HG02678 (cell line): ENCODE measurements around the gene GSTM4.
A peak's percentile ranks its signal among the peaks of the same experiment; 100 is the strongest.
"Not testable (repeated sequence)": the region's sequence is repeated elsewhere in the genome, so short reads cannot be mapped to it uniquely, and the experiment has no call there.

Source experiments
- ATAC-seq: cut with Tn5 transposase; IDR thresholded peaks from one replicate; pipeline ENCODE4 v1.9.1; 2021; ENCODE audit warnings: mild to moderate bottlenecking, moderate library complexity; ENCODE audit not compliant: unreplicated experiment

Gene GSTM4

GRCh38 chr1:109637446-109637845, 18.5 kb upstream of the GSTM4 start:
- no peak for ATAC-seq

- ATAC-seq, result no peak
These were observed 16.6 kb upstream of the GSTM4 start for GRCh38 chr1:109639063-109639840.

DNA sequence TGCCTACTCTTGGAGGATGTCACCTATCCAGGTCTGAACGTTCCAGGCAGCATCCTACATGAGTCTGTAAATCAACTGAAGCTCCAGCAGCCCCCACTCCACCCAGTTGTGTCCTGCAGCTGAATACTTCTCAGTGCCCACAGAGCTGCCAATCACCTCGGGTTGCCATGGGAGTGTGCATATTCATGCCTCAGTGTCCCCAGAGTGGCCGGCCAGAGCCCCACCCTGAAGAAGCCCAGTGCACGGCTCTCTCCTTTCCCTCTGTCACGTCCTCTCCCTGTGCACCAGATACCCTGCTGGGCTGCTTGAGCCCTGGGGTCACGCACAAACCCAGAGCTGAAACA, 16.1 kb upstream of the GSTM4 start:
- ATAC-seq, result no peak

- ATAC-seq, result peak; percentile 63
These were observed 15.5 kb upstream of the GSTM4 start for GRCh38 chr1:109640285-109640865.

DNA sequence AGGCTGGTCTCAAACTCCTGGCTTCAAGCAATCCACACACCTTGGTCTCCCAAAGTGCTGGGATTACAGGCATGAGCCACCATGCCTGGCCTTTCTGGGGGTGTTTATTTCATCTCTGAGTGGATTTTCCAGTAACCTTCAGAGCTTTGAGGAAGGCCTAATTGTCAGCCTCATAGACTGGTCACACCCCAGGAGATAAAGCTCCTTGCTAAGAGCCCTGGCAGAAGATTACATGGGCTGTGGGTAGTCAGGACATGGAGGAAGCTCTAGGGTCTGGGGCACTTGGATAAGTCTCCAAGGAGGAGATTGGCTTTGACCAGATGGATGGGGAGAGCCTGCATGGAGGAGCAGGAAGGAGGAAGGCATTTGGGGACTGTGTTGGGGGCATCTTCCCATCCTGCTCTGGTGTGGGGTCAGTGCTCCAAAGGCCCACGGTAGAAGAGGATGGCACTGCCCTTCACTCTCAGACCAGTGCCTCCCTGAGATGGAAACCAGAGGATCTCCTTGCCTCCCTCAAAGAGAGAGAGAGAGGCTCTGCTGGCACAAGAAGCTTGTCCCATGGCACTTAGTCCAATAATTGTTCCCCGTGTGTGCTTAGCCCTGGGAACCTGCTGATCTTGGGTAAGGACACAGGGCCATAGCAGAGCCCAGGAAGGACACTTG, 14.7 kb upstream of the GSTM4 start:
- ATAC-seq, result no peak

DNA sequence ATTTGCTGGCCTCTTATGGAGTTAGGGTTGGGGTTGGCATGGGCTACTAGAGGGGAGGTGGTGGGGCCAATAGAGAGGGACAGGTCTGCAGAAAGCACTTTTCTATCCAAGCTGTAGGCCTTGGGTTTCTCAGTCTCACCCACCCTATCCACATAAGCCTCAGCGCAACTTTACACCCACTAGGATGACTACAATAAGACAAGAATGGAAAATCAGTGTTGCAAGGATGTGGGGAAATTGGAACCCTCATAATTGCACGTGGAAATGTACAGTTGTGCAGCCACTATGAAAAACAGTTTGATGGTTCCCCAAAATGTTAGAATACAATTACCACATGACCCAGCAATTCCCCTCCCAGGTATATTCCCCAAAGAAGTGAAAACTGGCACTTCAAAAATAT, 14.0 kb upstream of the GSTM4 start:
- no peak for ATAC-seq

DNA sequence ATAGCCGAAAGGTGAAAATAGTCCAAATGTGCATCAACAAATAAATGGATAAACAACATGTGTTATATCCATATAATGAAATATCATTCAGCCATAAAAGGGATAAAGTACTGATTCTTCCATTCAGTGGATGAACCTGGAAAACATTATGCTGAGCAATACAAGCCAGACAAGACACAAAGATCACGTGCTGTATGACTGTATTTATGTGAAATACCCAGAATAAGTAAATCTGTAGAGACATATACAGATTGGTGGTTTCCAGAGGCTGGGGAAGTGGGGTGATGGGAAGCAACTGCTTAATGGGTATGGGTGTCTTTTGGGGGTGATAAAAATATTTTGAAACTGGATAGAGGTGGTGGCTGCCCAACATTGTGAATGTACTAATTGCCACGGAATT, 13.3 kb upstream of the GSTM4 start:
- ATAC-seq, result no peak

GRCh38 chr1:109643385-109644230, 12.3 kb upstream of the GSTM4 start:
- ATAC-seq, result peak; percentile 86

GRCh38 chr1:109644670-109645069, 11.2 kb upstream of the GSTM4 start:
- ATAC-seq, result no peak

GRCh38 chr1:109649491-109649914, 6.4 kb upstream of the GSTM4 start:
- no peak for ATAC-seq

DNA sequence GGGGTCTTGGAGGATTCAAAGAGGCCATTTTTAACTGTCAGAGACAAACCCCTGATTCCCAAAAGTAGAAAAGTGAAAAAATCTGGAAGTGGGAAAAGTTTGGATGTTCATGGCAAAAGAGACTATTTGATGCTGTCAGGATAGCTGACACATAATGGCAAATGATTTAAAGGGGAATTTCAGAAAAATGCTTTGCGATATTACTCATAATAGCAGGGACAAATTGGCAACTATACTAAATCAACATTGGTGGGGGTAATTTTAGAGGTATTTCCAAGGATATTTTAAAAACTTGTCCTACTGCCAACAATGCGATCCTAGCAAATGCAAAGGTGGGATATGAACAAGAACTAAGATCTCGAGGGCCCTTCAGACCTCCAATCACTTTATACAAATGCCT, 5.3 kb upstream of the GSTM4 start:
- ATAC-seq, result no peak

DNA sequence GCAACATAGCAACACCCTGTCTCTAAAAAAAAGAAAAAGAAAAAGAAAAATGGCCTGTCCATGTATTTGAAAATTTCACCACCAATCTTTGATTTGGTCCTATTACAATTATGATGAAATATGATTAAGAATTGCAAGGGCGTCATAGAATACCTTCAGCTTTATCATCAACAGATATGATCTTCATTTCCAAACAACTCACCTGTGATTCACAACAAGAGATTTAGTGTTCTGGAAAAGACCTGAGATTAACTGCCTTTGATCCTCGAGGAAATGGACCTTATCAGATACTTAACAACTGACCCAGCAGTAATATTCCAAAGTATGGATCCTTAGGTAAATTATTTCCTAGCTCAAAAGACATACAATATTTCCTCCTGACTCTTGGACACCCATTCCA, 3.5 kb upstream of the GSTM4 start:
- no peak for ATAC-seq

GRCh38 chr1:109653306-109653705, 2.6 kb upstream of the GSTM4 start:
- no peak for ATAC-seq

GRCh38 chr1:109654519-109654918, 1.4 kb upstream of the GSTM4 start:
- ATAC-seq, result no peak

DNA sequence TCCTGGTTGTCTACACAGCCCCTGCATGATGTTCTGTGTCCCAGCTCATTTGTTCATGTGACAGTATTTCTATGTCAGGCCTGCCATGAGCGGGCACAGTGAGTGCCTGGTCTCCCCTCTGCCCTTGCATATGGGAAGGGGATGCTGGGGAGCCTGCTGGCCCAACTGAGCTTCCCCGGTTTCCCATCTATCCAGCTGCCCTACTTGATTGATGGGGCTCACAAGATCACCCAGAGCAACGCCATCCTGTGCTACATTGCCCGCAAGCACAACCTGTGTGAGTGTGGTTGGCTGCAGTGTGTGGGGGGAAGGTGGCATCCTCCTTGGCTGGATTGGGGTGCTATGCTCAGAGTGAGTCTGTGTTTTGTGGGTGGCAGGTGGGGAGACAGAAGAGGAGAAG, 1.5 kb downstream of the GSTM4 start:
- ATAC-seq, result no peak

DNA sequence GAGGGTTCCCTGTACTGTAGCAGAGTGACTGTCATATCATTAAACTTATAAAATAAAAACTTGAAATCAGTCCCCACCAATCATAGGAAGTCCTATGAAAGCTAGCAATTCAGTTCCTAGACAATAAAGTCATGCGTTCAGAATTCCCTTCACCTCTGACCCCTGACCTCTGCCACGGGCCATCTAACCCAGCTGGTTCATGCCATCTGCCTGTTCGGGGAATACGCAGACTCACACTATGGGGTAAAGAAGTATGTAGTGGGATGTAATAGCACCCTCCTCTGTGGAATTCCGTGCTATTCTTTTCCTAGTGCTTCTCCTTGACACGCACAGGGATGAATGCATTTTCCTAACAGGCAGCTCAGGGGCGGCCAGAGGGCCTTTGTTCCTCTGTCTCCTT, 2.1 kb downstream of the GSTM4 start:
- ATAC-seq, result no peak

DNA sequence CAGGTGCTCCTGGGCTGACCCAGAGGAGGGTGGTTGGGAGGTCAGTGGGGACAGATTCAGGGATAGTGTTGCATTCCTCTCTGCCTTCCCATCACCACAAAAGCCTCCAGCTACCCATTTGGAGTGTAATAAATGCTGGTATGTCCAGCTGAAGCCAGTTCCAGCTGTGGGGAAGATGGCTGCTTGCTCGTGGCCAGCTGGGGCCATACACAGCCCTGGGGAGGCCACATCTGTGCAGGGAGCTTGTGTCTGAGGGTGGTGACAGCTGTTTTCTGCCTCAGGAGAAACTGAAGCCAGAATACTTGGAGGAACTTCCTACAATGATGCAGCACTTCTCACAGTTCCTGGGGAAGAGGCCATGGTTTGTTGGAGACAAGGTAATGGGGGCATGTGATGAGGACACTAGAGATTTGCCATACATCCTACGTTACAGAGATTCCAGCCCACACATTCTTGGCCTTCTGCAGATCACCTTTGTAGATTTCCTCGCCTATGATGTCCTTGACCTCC, 2.7 kb downstream of the GSTM4 start:
- no peak for ATAC-seq

DNA sequence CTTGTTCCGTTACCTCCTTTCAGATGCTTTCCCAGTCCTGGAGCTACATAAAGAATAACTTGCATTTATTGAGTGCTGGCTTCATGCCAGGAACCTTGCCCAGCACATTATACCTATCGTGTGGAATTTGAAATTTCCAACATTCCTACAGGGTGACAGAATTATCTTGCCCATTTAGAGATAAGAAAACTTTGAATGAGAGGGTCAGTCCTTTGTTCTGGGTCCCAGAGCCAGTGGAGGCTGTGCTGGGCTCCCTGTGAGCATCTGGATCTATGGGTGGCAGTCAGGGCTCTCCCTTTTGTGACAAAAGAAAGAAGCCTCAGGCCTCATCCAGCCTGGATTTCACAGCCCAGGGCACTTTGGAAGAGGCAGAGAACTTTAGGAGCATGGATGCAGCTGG, 3.2 kb downstream of the GSTM4 start:
- no peak for ATAC-seq

DNA sequence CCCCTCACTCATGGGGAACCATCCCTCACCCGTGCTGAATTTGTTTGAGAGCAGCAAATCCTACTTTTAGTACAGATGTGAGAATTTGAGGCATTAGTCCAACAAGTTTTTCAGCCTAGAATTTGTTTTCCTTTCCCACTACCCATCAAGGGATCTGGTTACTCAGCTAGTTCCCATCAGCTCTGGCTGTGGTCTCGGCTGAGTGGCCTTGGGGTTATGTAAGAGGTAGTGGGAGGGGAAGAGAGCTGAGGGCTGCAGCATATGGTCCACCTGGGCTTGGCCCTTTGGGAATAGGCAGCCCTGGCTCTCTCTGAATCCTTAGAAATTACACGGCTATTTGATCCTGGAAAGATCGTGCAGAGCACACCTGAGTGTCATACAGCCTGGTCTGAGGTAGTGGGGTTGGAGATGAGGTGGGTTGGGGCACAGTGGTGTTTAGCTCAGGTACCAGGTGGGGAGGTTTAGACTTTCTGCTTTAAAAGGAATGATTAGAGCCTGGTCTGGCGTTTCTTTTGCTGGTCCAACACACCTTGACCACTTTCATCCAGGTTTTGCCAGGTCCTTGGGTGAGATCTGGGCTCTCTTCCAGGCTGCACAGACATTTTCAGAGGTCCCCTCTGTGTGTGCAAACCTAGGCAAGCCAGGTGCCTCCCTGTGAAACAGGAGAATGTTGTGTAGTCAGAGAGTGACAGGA, 4.2 kb downstream of the GSTM4 start:
- no peak for ATAC-seq

- ATAC-seq, result not testable (repeated sequence)
These were observed 4.8 kb downstream of the GSTM4 start for GRCh38 chr1:109660691-109661026.

DNA sequence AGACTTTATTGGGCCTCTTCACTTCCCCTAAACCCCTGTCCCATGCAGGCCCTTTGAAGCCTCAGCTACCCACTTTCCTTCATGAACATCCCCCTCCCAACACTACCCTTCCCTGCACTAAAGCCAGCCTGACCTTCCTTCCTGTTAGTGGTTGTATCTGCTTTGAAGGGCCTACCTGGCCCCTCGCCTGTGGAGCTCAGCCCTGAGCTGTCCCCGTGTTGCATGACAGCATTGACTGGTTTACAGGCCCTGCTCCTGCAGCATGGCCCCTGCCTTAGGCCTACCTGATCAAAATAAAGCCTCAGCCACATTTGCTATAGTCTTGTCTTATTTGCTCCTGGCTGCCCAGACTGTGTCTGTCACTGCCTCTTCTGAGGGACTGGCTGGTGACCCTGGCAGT, 5.5 kb downstream of the GSTM4 start:
- ATAC-seq, result no peak
